ENCODE measurements around the gene NDC80. TPM values are rescaled to one million over a fixed set of nuclear protein-coding genes. Genes with fewer than 3 reads are reported as not detected.

NDC80 gene
- polyA plus RNA-seq, 4 donors: 0.81 to 16.0 (median 6.9) TPM

GRCh38 chr18:2589345-2590068 lies 18.1 kb downstream of the NDC80 start:
- H3K9me3 ChIP-seq (ENCODE audit: control insufficient read depth in 2 of 2, insufficient read depth in 1 of 2, low read depth in 1 of 2, low read length in 1 of 2): no peaks in the 10 kb centered on the region
- peaks cover 0 to 2% (median 0%) of the 10 kb centered on the region in 3 donors for H3K36me3 ChIP-seq (ENCODE audit: control insufficient read depth in 3 of 3, insufficient read depth in 2 of 3, low read depth in 1 of 3, low read length in 3 of 3)
- FAIRE-seq (peak; percentile 85), DNase-seq (no peak)
- H3K4me3 ChIP-seq (ENCODE audit: low read depth in 1 of 3, low read length in 3 of 3): no peak overlapping the region
- no peaks in the 10 kb centered on the region for H3K4me1 ChIP-seq (ENCODE audit: control insufficient read depth in 3 of 3, insufficient read depth in 2 of 3, low read depth in 1 of 3, low read length in 2 of 3)
- no peaks in the 10 kb centered on the region for H3K27me3 ChIP-seq (ENCODE audit: control insufficient read depth in 3 of 3, insufficient read depth in 3 of 3, low read length in 3 of 3)
- 75 to 93% (median 87%) methylated on average over 3 of the region's 3 CpGs for WGBS, 3 donors
- H3K27ac ChIP-seq (ENCODE audit: low read depth in 1 of 3, low read length in 2 of 3): peak overlapping the region in 1 of 3 donors; percentile 67

DNA sequence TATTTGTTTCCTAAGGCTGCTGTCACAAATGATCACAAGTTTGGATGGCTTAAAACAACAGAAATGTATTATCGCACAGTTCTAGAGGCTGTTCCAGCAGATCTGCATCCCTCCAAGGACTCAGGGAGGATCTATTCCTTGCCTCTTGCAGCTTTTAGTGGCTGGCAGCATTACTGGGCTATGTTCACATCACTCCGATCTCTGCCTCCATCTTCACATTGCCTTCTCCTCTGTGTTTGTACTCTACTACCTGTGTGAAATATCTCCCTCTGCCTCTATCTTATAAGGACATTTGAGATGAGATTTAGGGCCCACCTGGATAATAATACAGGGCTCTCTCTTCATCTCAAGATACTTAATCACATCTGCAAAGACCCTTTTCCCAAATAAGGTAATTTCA lies 18.9 kb downstream of the NDC80 start:
- H3K4me1 ChIP-seq (ENCODE audit: control insufficient read depth in 3 of 3, insufficient read depth in 2 of 3, low read depth in 1 of 3, low read length in 2 of 3): no peaks in the 10 kb centered on the region
- H3K27ac ChIP-seq (ENCODE audit: low read depth in 1 of 3, low read length in 2 of 3): peak overlapping the region in 1 of 3 donors; percentile 67
- DNase-seq: no peak
- no peak overlapping the region for H3K4me3 ChIP-seq (ENCODE audit: low read depth in 1 of 3, low read length in 3 of 3)
- no peaks in the 10 kb centered on the region for H3K9me3 ChIP-seq (ENCODE audit: control insufficient read depth in 2 of 2, insufficient read depth in 1 of 2, low read depth in 1 of 2, low read length in 1 of 2)
- peaks cover 0 to 2% (median 0%) of the 10 kb centered on the region in 3 donors for H3K36me3 ChIP-seq (ENCODE audit: control insufficient read depth in 3 of 3, insufficient read depth in 2 of 3, low read depth in 1 of 3, low read length in 3 of 3)
- WGBS, 3 donors: 93 to 95% (median 94%) methylated on average over 2 of the region's 2 CpGs
- no peak for FAIRE-seq
- H3K27me3 ChIP-seq (ENCODE audit: control insufficient read depth in 3 of 3, insufficient read depth in 3 of 3, low read length in 3 of 3): no peaks in the 10 kb centered on the region

- no peak overlapping the region for H3K4me3 ChIP-seq (ENCODE audit: low read depth in 1 of 3, low read length in 3 of 3)
- H3K4me1 ChIP-seq (ENCODE audit: control insufficient read depth in 3 of 3, insufficient read depth in 2 of 3, low read depth in 1 of 3, low read length in 2 of 3): no peaks in the 10 kb centered on the region
- no peaks in the 10 kb centered on the region for H3K36me3 ChIP-seq (ENCODE audit: control insufficient read depth in 3 of 3, insufficient read depth in 2 of 3, low read depth in 1 of 3, low read length in 3 of 3)
- DNase-seq (no peak), FAIRE-seq (no peak)
- no peak overlapping the region for H3K27ac ChIP-seq (ENCODE audit: low read depth in 1 of 3, low read length in 2 of 3)
- no peaks in the 10 kb centered on the region for H3K27me3 ChIP-seq (ENCODE audit: control insufficient read depth in 3 of 3, insufficient read depth in 3 of 3, low read length in 3 of 3)
- WGBS, 3 donors: 89 to 95% (median 93%) methylated on average over 5 of the region's 5 CpGs
- H3K9me3 ChIP-seq (ENCODE audit: control insufficient read depth in 2 of 2, insufficient read depth in 1 of 2, low read depth in 1 of 2, low read length in 1 of 2): no peaks in the 10 kb centered on the region
Measured at GRCh38 chr18:2597639-2598038, 26.3 kb downstream of the NDC80 start.

DNA sequence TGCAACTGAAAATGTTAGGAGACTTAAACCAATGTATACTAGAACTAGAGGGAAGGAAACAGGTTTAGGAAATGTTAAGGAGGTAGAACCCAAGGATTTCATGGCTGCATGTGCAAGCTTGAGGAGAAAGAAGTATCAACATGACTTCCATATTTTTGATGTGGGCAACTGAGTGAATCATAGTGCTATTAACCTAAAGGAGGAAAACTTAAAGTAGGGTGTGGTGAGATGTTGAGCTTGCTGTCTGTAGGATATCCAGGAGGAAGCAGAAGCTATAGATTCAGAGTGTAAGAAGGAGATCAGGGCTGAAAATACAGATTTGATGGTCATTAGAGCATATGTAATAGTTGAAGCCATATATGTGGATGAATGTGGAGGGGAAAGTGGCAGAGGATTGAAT lies 31.5 kb downstream of the NDC80 start:
- FAIRE-seq: no peak
- no peaks in the 10 kb centered on the region for H3K27me3 ChIP-seq (ENCODE audit: control insufficient read depth in 3 of 3, insufficient read depth in 3 of 3, low read length in 3 of 3)

DNA sequence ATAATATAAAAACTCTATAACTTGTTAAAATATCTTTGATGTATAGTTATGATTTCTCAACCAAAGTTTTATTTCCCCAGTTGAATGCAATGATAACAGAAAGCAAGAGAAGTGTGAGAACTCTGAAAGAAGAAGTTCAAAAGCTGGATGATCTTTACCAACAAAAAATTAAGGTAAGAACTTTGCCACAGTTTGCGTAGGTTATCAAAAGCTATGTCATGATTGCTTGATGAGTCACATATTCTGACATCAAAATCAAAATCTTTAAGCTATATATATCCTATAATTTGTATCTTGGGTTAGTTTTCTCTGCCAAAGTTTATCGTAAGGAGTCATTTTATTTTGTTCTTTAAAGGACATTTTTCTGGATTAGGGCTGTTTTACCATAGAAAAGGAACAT lies 35.0 kb downstream of the NDC80 start:
- peak overlapping the region in 1 of 3 donors; percentile 38 for H3K27ac ChIP-seq (ENCODE audit: low read depth in 1 of 3, low read length in 2 of 3)
- FAIRE-seq (no peak), DNase-seq (peak; percentile 9 to 32)
- H3K36me3 ChIP-seq (ENCODE audit: control insufficient read depth in 3 of 3, insufficient read depth in 2 of 3, low read depth in 1 of 3, low read length in 3 of 3): no peaks in the 10 kb centered on the region
- H3K4me3 ChIP-seq (ENCODE audit: low read depth in 1 of 3, low read length in 3 of 3): no peak overlapping the region
- no peaks in the 10 kb centered on the region for H3K9me3 ChIP-seq (ENCODE audit: control insufficient read depth in 2 of 2, insufficient read depth in 1 of 2, low read depth in 1 of 2, low read length in 1 of 2)
- WGBS, 3 donors: 26 to 60% (median 42%) methylated on average over 2 of the region's 2 CpGs
- H3K27me3 ChIP-seq (ENCODE audit: control insufficient read depth in 3 of 3, insufficient read depth in 3 of 3, low read length in 3 of 3): no peaks in the 10 kb centered on the region
- H3K4me1 ChIP-seq (ENCODE audit: control insufficient read depth in 3 of 3, insufficient read depth in 2 of 3, low read depth in 1 of 3, low read length in 2 of 3): peaks cover 0 to 6% (median 3%) of the 10 kb centered on the region in 3 donors

More for the DNA sequence above, 31.5 kb downstream of the NDC80 start:
- Histone ChIP-seq H3K9me3 (ENCODE audit: control insufficient read depth in 2 of 2, insufficient read depth in 1 of 2, low read depth in 1 of 2, low read length in 1 of 2) (no peaks in the 10 kb centered on the region), H3K4me1 (ENCODE audit: control insufficient read depth in 3 of 3, insufficient read depth in 2 of 3, low read depth in 1 of 3, low read length in 2 of 3) (peaks cover 0 to 6% (median 3%) of the 10 kb centered on the region in 3 donors), H3K4me3 (ENCODE audit: low read depth in 1 of 3, low read length in 3 of 3) (no peak overlapping the region), H3K27ac (ENCODE audit: low read depth in 1 of 3, low read length in 2 of 3) (no peak overlapping the region), H3K36me3 (ENCODE audit: control insufficient read depth in 3 of 3, insufficient read depth in 2 of 3, low read depth in 1 of 3, low read length in 3 of 3) (no peaks in the 10 kb centered on the region)
- DNase-seq: no peak

GRCh38 chr18:2609604-2610003 lies 38.2 kb downstream of the NDC80 start:
- FAIRE-seq (no peak), DNase-seq (no peak)
- H3K36me3 ChIP-seq (ENCODE audit: control insufficient read depth in 3 of 3, insufficient read depth in 2 of 3, low read depth in 1 of 3, low read length in 3 of 3): no peaks in the 10 kb centered on the region
- H3K9me3 ChIP-seq (ENCODE audit: control insufficient read depth in 2 of 2, insufficient read depth in 1 of 2, low read depth in 1 of 2, low read length in 1 of 2): no peaks in the 10 kb centered on the region
- H3K4me1 ChIP-seq (ENCODE audit: control insufficient read depth in 3 of 3, insufficient read depth in 2 of 3, low read depth in 1 of 3, low read length in 2 of 3): peaks cover 0 to 6% (median 3%) of the 10 kb centered on the region in 3 donors
- no peak overlapping the region for H3K27ac ChIP-seq (ENCODE audit: low read depth in 1 of 3, low read length in 2 of 3)
- no peak overlapping the region for H3K4me3 ChIP-seq (ENCODE audit: low read depth in 1 of 3, low read length in 3 of 3)
- no peaks in the 10 kb centered on the region for H3K27me3 ChIP-seq (ENCODE audit: control insufficient read depth in 3 of 3, insufficient read depth in 3 of 3, low read length in 3 of 3)
- WGBS, 3 donors: 91 to 94% (median 92%) methylated on average over 2 of the region's 2 CpGs

DNA sequence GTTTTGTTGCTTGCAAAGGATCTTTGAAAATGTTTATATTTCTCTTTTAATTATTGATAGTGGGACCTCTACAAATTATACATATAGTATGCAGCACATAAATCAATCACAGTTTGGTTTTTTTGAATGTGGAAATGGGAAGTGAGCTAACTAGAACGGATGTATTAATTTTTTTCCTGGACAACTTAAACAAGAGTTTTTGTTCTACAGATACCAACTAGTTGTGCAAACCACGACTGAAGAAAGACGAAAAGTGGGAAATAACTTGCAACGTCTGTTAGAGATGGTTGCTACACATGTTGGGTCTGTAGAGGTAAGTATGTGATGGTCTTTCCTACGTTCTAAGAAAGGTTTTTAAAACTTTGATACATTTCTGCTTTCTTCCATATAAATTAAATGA lies 39.2 kb downstream of the NDC80 start:
- FAIRE-seq (no peak), DNase-seq (no peak)
- H3K27me3 ChIP-seq (ENCODE audit: control insufficient read depth in 3 of 3, insufficient read depth in 3 of 3, low read length in 3 of 3): no peaks in the 10 kb centered on the region
- H3K9me3 ChIP-seq (ENCODE audit: control insufficient read depth in 2 of 2, insufficient read depth in 1 of 2, low read depth in 1 of 2, low read length in 1 of 2): peaks cover 0 to 1% of the 10 kb centered on the region in 2 donors
- H3K4me3 ChIP-seq (ENCODE audit: low read depth in 1 of 3, low read length in 3 of 3): no peak overlapping the region
- H3K27ac ChIP-seq (ENCODE audit: low read depth in 1 of 3, low read length in 2 of 3): no peak overlapping the region
- peaks cover 0 to 3% (median 0%) of the 10 kb centered on the region in 3 donors for H3K4me1 ChIP-seq (ENCODE audit: control insufficient read depth in 3 of 3, insufficient read depth in 2 of 3, low read depth in 1 of 3, low read length in 2 of 3)
- peaks cover 0 to 4% (median 0%) of the 10 kb centered on the region in 3 donors for H3K36me3 ChIP-seq (ENCODE audit: control insufficient read depth in 3 of 3, insufficient read depth in 2 of 3, low read depth in 1 of 3, low read length in 3 of 3)
- WGBS, 3 donors: 86 to 93% (median 90%) methylated on average over 5 of the region's 5 CpGs

GRCh38 chr18:2612996-2613395 lies 41.6 kb downstream of the NDC80 start:
- no peak for FAIRE-seq
- DNase-seq: no peak
- Histone ChIP-seq H3K9me3 (ENCODE audit: control insufficient read depth in 2 of 2, insufficient read depth in 1 of 2, low read depth in 1 of 2, low read length in 1 of 2) (peaks cover 0 to 1% of the 10 kb centered on the region in 2 donors), H3K27ac (ENCODE audit: low read depth in 1 of 3, low read length in 2 of 3) (no peak overlapping the region), H3K4me3 (ENCODE audit: low read depth in 1 of 3, low read length in 3 of 3) (no peak overlapping the region), H3K36me3 (ENCODE audit: control insufficient read depth in 3 of 3, insufficient read depth in 2 of 3, low read depth in 1 of 3, low read length in 3 of 3) (peaks cover 0 to 6% (median 0%) of the 10 kb centered on the region in 3 donors), H3K4me1 (ENCODE audit: control insufficient read depth in 3 of 3, insufficient read depth in 2 of 3, low read depth in 1 of 3, low read length in 2 of 3) (no peaks in the 10 kb centered on the region), H3K27me3 (ENCODE audit: control insufficient read depth in 3 of 3, insufficient read depth in 3 of 3, low read length in 3 of 3) (no peaks in the 10 kb centered on the region)
- WGBS, 3 donors: 82 to 87% (median 82%) methylated on average over 1 of the region's 1 CpG

All from small intestine (tissue), 7 donors.